Ishikawa (cell line): ENCODE data around the gene LRBA.

Experiments used
- CREB1 ChIP-seq: IDR thresholded peaks from 2 replicates; pipeline ENCODE4 v1.6.1; 2012; ENCODE audit warnings: low read depth
- EP300 ChIP-seq: IDR thresholded peaks from 2 replicates; pipeline ENCODE4 v1.6.1; 2012; ENCODE audit warnings: borderline replicate concordance
- RAD21 ChIP-seq: IDR thresholded peaks from 2 replicates; pipeline ENCODE4 v1.6.1; 2012; ENCODE audit warnings: low read depth
- REST ChIP-seq: IDR thresholded peaks from 2 replicates; pipeline ENCODE4 v1.6.1; 2012; ENCODE audit warnings: low read depth, mild to moderate bottlenecking
- TAF1 ChIP-seq: IDR thresholded peaks from 2 replicates; pipeline ENCODE4 v1.6.1; 2012; ENCODE audit warnings: low read depth, mild to moderate bottlenecking
- TCF12 ChIP-seq: IDR thresholded peaks from 2 replicates; pipeline ENCODE4 v1.6.1; 2012; ENCODE audit warnings: low read depth
- TF ChIP-seq, protein P1 (sequence below): IDR thresholded peaks from 2 replicates; pipeline ENCODE4 v1.6.1; 2012

DNA sequence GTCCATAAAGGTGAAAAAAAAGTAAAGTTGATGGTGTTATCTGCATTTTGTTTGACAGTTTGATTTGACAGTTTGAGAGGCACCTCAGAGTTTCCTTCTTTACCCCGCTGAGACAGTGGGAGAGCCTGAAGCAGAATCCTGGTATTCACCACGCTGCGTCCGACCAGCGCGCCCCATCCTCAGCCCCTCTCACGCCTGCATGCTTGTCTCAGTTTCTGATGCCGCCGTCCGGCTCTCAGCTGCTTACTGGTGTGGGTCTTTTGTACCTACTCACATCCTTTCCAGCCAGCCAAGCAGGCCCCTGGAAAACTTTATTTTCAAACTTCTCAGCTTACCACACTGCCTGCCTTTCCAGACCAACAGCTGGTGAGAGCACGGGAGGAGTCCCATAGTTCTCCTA is 761.7 kb downstream of the LRBA start:
- no peak for TF ChIP-seq TCF12
- TF ChIP-seq TAF1 = no peak
- TF ChIP-seq CREB1 = no peak
- TF ChIP-seq EP300 = no peak
- no peak for TF ChIP-seq REST
- no peak for TF ChIP-seq RAD21
- TF ChIP-seq, protein P1, sequence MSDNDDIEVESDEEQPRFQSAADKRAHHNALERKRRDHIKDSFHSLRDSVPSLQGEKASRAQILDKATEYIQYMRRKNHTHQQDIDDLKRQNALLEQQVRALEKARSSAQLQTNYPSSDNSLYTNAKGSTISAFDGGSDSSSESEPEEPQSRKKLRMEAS = no peak
